HCT116 (cell line): ENCODE results near the gene SH3BP4. TPM values are rescaled to one million over a fixed set of nuclear protein-coding genes. Genes with fewer than 3 reads are reported as not detected.

Experiments
- CBX3 ChIP-seq: IDR thresholded peaks from 2 replicates; pipeline ENCODE4 v1.6.1; 2012; ENCODE audit warnings: low read depth
- ELF1 ChIP-seq: IDR thresholded peaks from 2 replicates; pipeline ENCODE4 v1.6.1; 2012; ENCODE audit warnings: low read depth, borderline replicate concordance
- EZH2 ChIP-seq: fragments of 200-600 bp; sonication (generic); IDR thresholded peaks from 2 replicates; pipeline ENCODE4 v1.6.1; 2017; ENCODE audit warnings: antibody characterized with exemption, mixed run types
- POLR2A ChIP-seq: IDR thresholded peaks from 2 replicates; pipeline ENCODE4 v1.7.0; 2011; ENCODE audit warnings: borderline replicate concordance; ENCODE audit not compliant: insufficient read depth, insufficient read length; ENCODE audit errors: extremely low read depth
- SRF ChIP-seq: IDR thresholded peaks from 2 replicates; pipeline ENCODE4 v1.6.1; 2012; ENCODE audit warnings: low read depth
- TCF7L2 ChIP-seq: IDR thresholded peaks from 2 replicates; pipeline ENCODE4 v1.7.0; 2011; ENCODE audit warnings: borderline replicate concordance, inconsistent platforms; ENCODE audit not compliant: insufficient read depth, insufficient read length; ENCODE audit errors: extremely low read depth
- ZFX ChIP-seq: fragments of 450-650 bp; IDR thresholded peaks from 2 replicates; pipeline ENCODE4 v1.6.1; 2017
- total RNA-seq: library from RNA; stranded (reverse); gene quantifications from one replicate; pipeline ENCODE4 v1.2.1, GENCODE V29; 2021; ENCODE audit not compliant: unreplicated experiment
- TF ChIP-seq, protein P1 (sequence below): IDR thresholded peaks from 2 replicates; pipeline ENCODE4 v1.6.1; 2012; ENCODE audit warnings: low read depth
- TF ChIP-seq, protein P2 (sequence below): IDR thresholded peaks from 2 replicates; pipeline ENCODE4 v1.6.1; 2012
- TF ChIP-seq, protein P3 (sequence below), 3 experiments: fragments of 200-600 bp in 1 of 3; sonication (generic) in 1 of 3; IDR thresholded peaks in 2 of 3; conservative IDR thresholded peaks in 1 of 3; 2 replicates each; pipeline ENCODE4 v1.5.1; 2012 to 2017; ENCODE audit warnings: low read depth in 2 of 3, low read length in 2 of 3, antibody characterized with exemption in 1 of 3, borderline replicate concordance in 1 of 3, control low read depth in 1 of 3, mild to moderate bottlenecking in 1 of 3, mixed read lengths in 1 of 3, mixed run types in 1 of 3, moderate library complexity in 1 of 3; ENCODE audit not compliant: insufficient read depth in 1 of 3

SH3BP4 gene
- total RNA-seq, 1 experiment from 2014 or later = 32.9 TPM

DNA sequence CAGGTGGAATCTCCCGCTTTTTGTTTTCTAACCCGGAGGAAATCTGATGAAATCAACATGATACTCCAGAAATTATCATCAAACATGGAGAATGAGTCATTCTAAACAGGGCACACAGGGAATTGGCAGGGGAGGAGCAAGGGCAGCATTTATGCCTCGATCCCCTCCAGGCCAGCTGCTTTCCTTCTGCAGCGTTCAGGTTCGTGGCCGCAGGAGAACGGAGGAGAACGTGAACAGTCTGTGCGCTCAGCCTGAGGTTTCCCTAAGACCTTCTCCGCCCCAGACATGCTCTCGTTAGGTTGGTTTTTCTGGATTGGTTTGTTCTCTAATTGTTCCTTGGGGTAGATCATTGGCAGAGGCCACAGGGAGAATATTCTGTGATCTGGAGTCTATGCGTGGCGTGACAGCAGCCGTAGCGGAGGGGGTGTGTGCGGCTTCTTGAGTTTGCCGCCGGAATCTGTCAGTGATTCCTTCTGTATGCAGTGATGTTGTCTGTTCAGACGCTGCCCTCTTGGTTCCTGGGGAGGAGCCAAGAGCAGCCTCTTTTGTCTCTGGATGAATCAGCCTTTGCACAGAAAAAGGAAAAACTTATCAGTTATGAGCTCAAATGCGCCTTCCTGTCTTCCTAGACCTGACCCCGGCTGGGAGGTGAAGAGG, 75.9 kb downstream of the SH3BP4 start (continued):
- TF ChIP-seq, protein P1, sequence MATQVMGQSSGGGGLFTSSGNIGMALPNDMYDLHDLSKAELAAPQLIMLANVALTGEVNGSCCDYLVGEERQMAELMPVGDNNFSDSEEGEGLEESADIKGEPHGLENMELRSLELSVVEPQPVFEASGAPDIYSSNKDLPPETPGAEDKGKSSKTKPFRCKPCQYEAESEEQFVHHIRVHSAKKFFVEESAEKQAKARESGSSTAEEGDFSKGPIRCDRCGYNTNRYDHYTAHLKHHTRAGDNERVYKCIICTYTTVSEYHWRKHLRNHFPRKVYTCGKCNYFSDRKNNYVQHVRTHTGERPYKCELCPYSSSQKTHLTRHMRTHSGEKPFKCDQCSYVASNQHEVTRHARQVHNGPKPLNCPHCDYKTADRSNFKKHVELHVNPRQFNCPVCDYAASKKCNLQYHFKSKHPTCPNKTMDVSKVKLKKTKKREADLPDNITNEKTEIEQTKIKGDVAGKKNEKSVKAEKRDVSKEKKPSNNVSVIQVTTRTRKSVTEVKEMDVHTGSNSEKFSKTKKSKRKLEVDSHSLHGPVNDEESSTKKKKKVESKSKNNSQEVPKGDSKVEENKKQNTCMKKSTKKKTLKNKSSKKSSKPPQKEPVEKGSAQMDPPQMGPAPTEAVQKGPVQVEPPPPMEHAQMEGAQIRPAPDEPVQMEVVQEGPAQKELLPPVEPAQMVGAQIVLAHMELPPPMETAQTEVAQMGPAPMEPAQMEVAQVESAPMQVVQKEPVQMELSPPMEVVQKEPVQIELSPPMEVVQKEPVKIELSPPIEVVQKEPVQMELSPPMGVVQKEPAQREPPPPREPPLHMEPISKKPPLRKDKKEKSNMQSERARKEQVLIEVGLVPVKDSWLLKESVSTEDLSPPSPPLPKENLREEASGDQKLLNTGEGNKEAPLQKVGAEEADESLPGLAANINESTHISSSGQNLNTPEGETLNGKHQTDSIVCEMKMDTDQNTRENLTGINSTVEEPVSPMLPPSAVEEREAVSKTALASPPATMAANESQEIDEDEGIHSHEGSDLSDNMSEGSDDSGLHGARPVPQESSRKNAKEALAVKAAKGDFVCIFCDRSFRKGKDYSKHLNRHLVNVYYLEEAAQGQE = no peak
- TF ChIP-seq ZFX (no peak), EZH2 (no peak), CBX3 (no peak), SRF (no peak), TCF7L2 (no peak), ELF1 (no peak), POLR2A (no peak)
- TF ChIP-seq, protein P2, sequence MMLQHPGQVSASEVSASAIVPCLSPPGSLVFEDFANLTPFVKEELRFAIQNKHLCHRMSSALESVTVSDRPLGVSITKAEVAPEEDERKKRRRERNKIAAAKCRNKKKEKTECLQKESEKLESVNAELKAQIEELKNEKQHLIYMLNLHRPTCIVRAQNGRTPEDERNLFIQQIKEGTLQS = no peak
- TF ChIP-seq, protein P3, sequence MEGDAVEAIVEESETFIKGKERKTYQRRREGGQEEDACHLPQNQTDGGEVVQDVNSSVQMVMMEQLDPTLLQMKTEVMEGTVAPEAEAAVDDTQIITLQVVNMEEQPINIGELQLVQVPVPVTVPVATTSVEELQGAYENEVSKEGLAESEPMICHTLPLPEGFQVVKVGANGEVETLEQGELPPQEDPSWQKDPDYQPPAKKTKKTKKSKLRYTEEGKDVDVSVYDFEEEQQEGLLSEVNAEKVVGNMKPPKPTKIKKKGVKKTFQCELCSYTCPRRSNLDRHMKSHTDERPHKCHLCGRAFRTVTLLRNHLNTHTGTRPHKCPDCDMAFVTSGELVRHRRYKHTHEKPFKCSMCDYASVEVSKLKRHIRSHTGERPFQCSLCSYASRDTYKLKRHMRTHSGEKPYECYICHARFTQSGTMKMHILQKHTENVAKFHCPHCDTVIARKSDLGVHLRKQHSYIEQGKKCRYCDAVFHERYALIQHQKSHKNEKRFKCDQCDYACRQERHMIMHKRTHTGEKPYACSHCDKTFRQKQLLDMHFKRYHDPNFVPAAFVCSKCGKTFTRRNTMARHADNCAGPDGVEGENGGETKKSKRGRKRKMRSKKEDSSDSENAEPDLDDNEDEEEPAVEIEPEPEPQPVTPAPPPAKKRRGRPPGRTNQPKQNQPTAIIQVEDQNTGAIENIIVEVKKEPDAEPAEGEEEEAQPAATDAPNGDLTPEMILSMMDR (IDR thresholded peaks at IDR 0.05 in 2 of 3, conservative IDR thresholded peaks at IDR 0.05 in 1 of 3; ENCODE audit: borderline replicate concordance in 1 of 3, insufficient read depth in 1 of 3, low read depth in 2 of 3, low read length in 2 of 3) = no peak
